ENCODE data around the gene TMEM51. TPM values are rescaled to one million over a fixed set of nuclear protein-coding genes. Genes with fewer than 3 reads are reported as not detected.

Gene TMEM51
- total and polyA plus RNA-seq, 10 of the 15 experiments (the other 5 are each of a cell fraction or from before 2014, with no cell fraction given), result 0.55 to 4.8 (median 3.1) TPM

GRCh38 chr1:15151377-15151806 lies 2.2 kb upstream of the TMEM51 start:
- ChIA-PET SMC1A (ENCODE audit: uncharacterized antibody, unreplicated experiment) (interaction anchor here (1.1 to 5.3 kb wide), 7 partner anchors 9 to 130 kb away, joined by 3 to 38 read pairs (median 6); no protein-coding TSS in a partner anchor), CTCF (interaction anchor here (0.9 to 5.6 kb wide), 8 partner anchors 14 to 172 kb away, joined by 3 to 73 read pairs (median 4); no protein-coding TSS in a partner anchor), RAD21 (ENCODE audit: unreplicated experiment) (interaction anchor here (1.3 to 6.1 kb wide), 3 partner anchors 23 to 121 kb away, joined by 3 to 49 read pairs (median 22); no protein-coding TSS in a partner anchor), POLR2A (no interaction called here)
- Histone ChIP-seq H3K9me3 (replicated peaks; ENCODE audit: control insufficient read depth, insufficient read depth, low read length) (no peaks in the 10 kb centered on the region; the same call in 2 of the 3 replicates), H3K27me3 (replicated peaks in 1 of 2; ENCODE audit: control insufficient read depth in 2 of 2, insufficient read depth in 2 of 2, low read length in 1 of 2) (peaks cover 10 to 16% of the 10 kb centered on the region in 2 experiments; a peak in 3 of 4 replicates), H3K4me2 (ENCODE audit: control insufficient read depth, insufficient read depth) (no peak overlapping the region), H3K27ac (ENCODE audit: control insufficient read depth, insufficient read depth) (no peak overlapping the region), H3K36me3 (ENCODE audit: control insufficient read depth in 2 of 2, insufficient read depth in 2 of 2, low read length in 1 of 2) (no peaks in the 10 kb centered on the region), H3K4me1 (ENCODE audit: control insufficient read depth, insufficient read depth, low read length) (peaks cover 20% of the 10 kb centered on the region), H3K79me2 (ENCODE audit: control insufficient read depth, insufficient read depth, low read length) (peaks cover 9% of the 10 kb centered on the region), H4K20me1 (ENCODE audit: control insufficient read depth, insufficient read depth) (no peaks in the 10 kb centered on the region), H3K4me3 (no peak overlapping the region), H2AFZ (ENCODE audit: control insufficient read depth, low read depth, low read length) (no peak overlapping the region), H3K9ac (ENCODE audit: control insufficient read depth, insufficient read depth, low read length) (no peak overlapping the region)
- ATAC-seq, result no peak
- in situ Hi-C loops (cut with MboI) (no loop called here), intact Hi-C loops (cut with micrococcal nuclease; ENCODE audit: unreplicated experiment) (no loop called here)
- no peak for DNase-seq (ENCODE audit: low read depth, low spot score)
- WGBS (ENCODE audit: insufficient coverage, insufficient replicate concordance, low lambda C conversion rate, missing lambda C conversion rate), result 38% methylated on average over 5 of the region's 5 CpGs
- no TSS peak for BruUV-seq (replicated peaks)
- no peak for FAIRE-seq
- TF ChIP-seq ZBTB33 (IDR thresholded peaks at IDR 0.05) (no peak), GABPA (IDR thresholded peaks at IDR 0.05; ENCODE audit: low read depth) (no peak), NR2F1 (conservative IDR thresholded peaks at IDR 0.05) (no peak), NR2C1 (IDR thresholded peaks at IDR 0.05) (no peak), CREM (IDR thresholded peaks at IDR 0.05; ENCODE audit: low read depth) (no peak), PRDM15 (CRISPR knock-in tag; IDR thresholded peaks at IDR 0.05) (no peak), MAX (IDR thresholded peaks at IDR 0.05; ENCODE audit: low read depth, low read length) (no peak), POLR2AphosphoS5 (IDR thresholded peaks at IDR 0.05; ENCODE audit: low read length) (no peak), BACH1 (IDR thresholded peaks at IDR 0.05; ENCODE audit: borderline replicate concordance) (no peak), SIN3A (IDR thresholded peaks at IDR 0.05; ENCODE audit: low read depth, low read length) (no peak), HDAC6 (IDR thresholded peaks at IDR 0.05; ENCODE audit: unreplicated experiment) (no peak), PKNOX1 (IDR thresholded peaks at IDR 0.05) (no peak), SP1 (IDR thresholded peaks at IDR 0.05; ENCODE audit: low read depth, low read length) (no peak), NRF1 (conservative IDR thresholded peaks at IDR 0.05; ENCODE audit: low read depth, low read length) (no peak)

Measured in GM12878 (cell line).